CD14-positive monocyte (primary cell): ENCODE results near the gene C18orf63. TPM values are rescaled to one million over a fixed set of nuclear protein-coding genes. Genes with fewer than 3 reads are reported as not detected.
A peak's percentile ranks its signal among the peaks of the same experiment; 100 is the strongest.

Experiments used
- DNase-seq, 3 donors: peaks; one replicate each; pipeline ENCODE4 v3.0.0-alpha.2; 2011 to 2022
- H2AFZ ChIP-seq: 2 replicates; pipeline ENCODE4 v1.6.0; 2012; ENCODE audit warnings: mild to moderate bottlenecking, low read depth, low read length, inconsistent platforms; ENCODE audit not compliant: insufficient read depth, poor library complexity, severe bottlenecking
- H3K27ac ChIP-seq, 2 donors: 1 replicate in 1 of 2; 2 replicates in 1 of 2; pipeline ENCODE4 v1.5.1; 2012 to 2013; ENCODE audit warnings: low read length in 2 of 2, control low read depth in 1 of 2, inconsistent platforms in 1 of 2, low read depth in 1 of 2, mild to moderate bottlenecking in 1 of 2
- H3K27me3 ChIP-seq, 2 donors: one replicate each; pipeline versions ENCODE4 v1.6.0 to v1.6.1; 2011 to 2013; ENCODE audit warnings: low read length in 2 of 2; ENCODE audit not compliant: control insufficient read depth in 2 of 2, insufficient read depth in 2 of 2
- H3K36me3 ChIP-seq, 2 donors: replicated peaks in 1 of 2; 1 replicate in 1 of 2; 2 replicates in 1 of 2; pipeline versions ENCODE4 v1.5.1 to v1.6.1; 2012 to 2013; ENCODE audit warnings: low read length in 2 of 2, control low read depth in 1 of 2, inconsistent platforms in 1 of 2, mild to moderate bottlenecking in 1 of 2; ENCODE audit not compliant: insufficient read depth in 2 of 2, control insufficient read depth in 1 of 2
- H3K4me1 ChIP-seq, 2 donors: 1 replicate in 1 of 2; 2 replicates in 1 of 2; pipeline versions ENCODE4 v1.5.1 to v1.6.1; 2012 to 2013; ENCODE audit warnings: low read length in 2 of 2, control low read depth in 1 of 2, inconsistent platforms in 1 of 2, mild to moderate bottlenecking in 1 of 2, moderate library complexity in 1 of 2; ENCODE audit not compliant: insufficient read depth in 2 of 2, control insufficient read depth in 1 of 2
- H3K4me2 ChIP-seq: replicated peaks from 2 replicates; pipeline ENCODE3; 2012; ENCODE audit warnings: low read length, moderate library complexity, mild to moderate bottlenecking; ENCODE audit not compliant: poor library complexity, severe bottlenecking; ENCODE audit errors: extremely low read depth
- H3K4me3 ChIP-seq, 3 experiments: fragments of 200-600 bp in 1 of 3; sonication (generic) in 1 of 3; replicated peaks in 1 of 3; 1 replicate in 2 of 3; 2 replicates in 1 of 3; pipeline ENCODE4 v1.5.1; 2011 to 2013; ENCODE audit warnings: low read length in 3 of 3, mild to moderate bottlenecking in 3 of 3, control low read depth in 2 of 3, low read depth in 2 of 3, inconsistent platforms in 1 of 3, moderate library complexity in 1 of 3
- H3K79me2 ChIP-seq: 2 replicates; pipeline ENCODE4 v1.6.0; 2012; ENCODE audit warnings: mild to moderate bottlenecking, control low read depth, inconsistent platforms, low read length, moderate library complexity; ENCODE audit not compliant: insufficient read depth
- H3K9ac ChIP-seq: 2 replicates; pipeline ENCODE4 v1.6.0; 2017; ENCODE audit warnings: low read length, mild to moderate bottlenecking; ENCODE audit not compliant: insufficient read depth, poor library complexity, severe bottlenecking
- H3K9me3 ChIP-seq, 2 donors: replicated peaks in 1 of 2; 1 replicate in 1 of 2; 2 replicates in 1 of 2; pipeline versions ENCODE4 v1.5.1 to v1.6.1; 2012 to 2013; ENCODE audit warnings: low read length in 2 of 2, control low read depth in 1 of 2; ENCODE audit not compliant: control insufficient read depth in 1 of 2, insufficient read depth in 1 of 2
- H4K20me1 ChIP-seq: 2 replicates; pipeline ENCODE4 v1.6.0; 2012; ENCODE audit warnings: mild to moderate bottlenecking, low read length, control low read depth, moderate library complexity; ENCODE audit not compliant: insufficient read depth
- H3K27ac Mint-ChIP-seq, 7 donors: one replicate each; pipeline ENCODE4 v1.8.0; 2020; ENCODE audit warnings: mild to moderate bottlenecking in 7 of 7, mixed read lengths in 7 of 7, moderate library complexity in 6 of 7, inconsistent platforms in 2 of 7
- H3K27me3 Mint-ChIP-seq, 3 donors: one replicate each; pipeline ENCODE4 v1.8.0; 2021 to 2022; ENCODE audit warnings: low read depth in 3 of 3, mild to moderate bottlenecking in 3 of 3, mixed read lengths in 3 of 3, moderate library complexity in 3 of 3, inconsistent platforms in 1 of 3
- H3K36me3 Mint-ChIP-seq, 2 donors: one replicate each; pipeline ENCODE4 v1.8.0; 2020; ENCODE audit warnings: mixed read lengths in 2 of 2, inconsistent platforms in 1 of 2, mild to moderate bottlenecking in 1 of 2
- H3K4me1 Mint-ChIP-seq: one replicate; pipeline ENCODE4 v1.8.0; 2020; ENCODE audit warnings: mild to moderate bottlenecking, mixed read lengths
- H3K4me3 Mint-ChIP-seq, 2 donors: one replicate each; pipeline ENCODE4 v1.8.0; 2020; ENCODE audit warnings: mild to moderate bottlenecking in 2 of 2, mixed read lengths in 2 of 2, moderate library complexity in 1 of 2
- H3K9me3 Mint-ChIP-seq, 7 donors: one replicate each; pipeline ENCODE4 v1.8.0; 2020 to 2022; ENCODE audit warnings: mixed read lengths in 7 of 7, mild to moderate bottlenecking in 6 of 7, moderate library complexity in 6 of 7, inconsistent platforms in 2 of 7
- CTCF ChIP-seq: fragments of 200-600 bp; IDR thresholded peaks from one replicate; pipeline ENCODE4 v1.8.0; 2022; ENCODE audit warnings: antibody characterized with exemption, mild to moderate bottlenecking
- WGBS: methylation state at CpG from one replicate; pipeline ENCODE4 v1.1.5; 2013; ENCODE audit warnings: missing lambda C conversion rate; ENCODE audit not compliant: insufficient coverage; 5-methylcytosine and 5-hydroxymethylcytosine counted together
- intact Hi-C, 2 donors: fragments of 100-400 bp; cut with micrococcal nuclease; formaldehyde crosslinking; loops; one replicate each; pipeline versions ENCODE4 v1.15.0 to v1.15.1; 2023
- polyA plus RNA-seq, 3 donors: library from polyadenylated mRNA; depleted of rRNA in 1 of 3; unstranded in 2 of 3; stranded (reverse) in 1 of 3; fragments of 300-500 nt in 2 of 3; fragments of >200 nt in 1 of 3; fragmentation: Illumina TruSeq in 2 of 3; gene quantifications; 1 replicate in 2 of 3; 2 replicates in 1 of 3; pipeline ENCODE4 v1.2.3, GENCODE V29; 2012 to 2021

The C18orf63 gene
- polyA plus RNA-seq, 3 donors, result not detected

DNA sequence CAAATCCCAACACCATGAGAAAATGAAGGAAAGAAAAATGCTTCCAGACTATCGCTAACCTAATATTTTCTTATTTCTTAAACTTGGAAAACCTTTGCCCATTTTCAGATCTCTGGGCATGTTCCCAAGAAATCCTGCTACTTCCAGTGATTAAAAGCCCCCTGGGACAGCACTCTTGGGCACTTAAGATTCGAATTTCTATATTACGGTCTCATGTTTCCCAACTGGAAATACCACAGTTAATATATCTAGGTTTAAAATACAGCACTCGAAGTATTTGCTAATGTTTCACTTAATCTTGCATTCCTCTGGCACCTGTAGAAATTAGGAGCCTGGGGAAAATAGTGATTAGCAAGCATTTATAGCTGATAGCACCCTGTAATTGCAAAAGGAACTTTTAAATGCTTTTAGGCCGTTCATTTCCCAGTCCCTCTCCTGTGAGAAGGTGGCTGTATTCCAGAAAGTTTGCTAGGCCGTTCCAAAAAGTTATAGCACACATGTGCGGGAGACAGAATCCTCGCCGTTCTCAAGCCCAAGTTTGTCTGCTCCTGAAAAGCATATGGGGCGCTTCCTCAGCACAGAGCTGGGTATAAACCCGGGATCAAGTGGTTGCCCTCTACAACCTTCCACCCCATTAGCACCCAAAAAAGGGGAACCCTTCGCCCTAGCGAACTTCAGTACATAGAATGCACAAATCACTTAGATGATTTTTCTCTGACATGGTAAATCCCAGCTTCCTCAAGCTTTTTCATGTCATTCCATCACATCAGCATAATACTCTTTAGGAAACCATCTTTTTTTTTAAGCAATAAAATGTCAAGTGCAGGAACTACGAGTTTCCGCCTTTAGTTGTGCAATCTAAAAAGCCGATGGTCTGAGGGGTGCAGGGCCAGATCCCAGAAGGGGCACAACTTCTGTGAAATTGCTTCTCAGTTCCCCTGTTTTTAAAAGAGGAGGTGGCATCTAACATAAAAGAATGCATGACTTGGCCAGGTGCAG lies 80.8 kb downstream of the C18orf63 start:
- Mint-ChIP-seq H3K9me3 (no peaks in the 10 kb centered on the region), H3K27me3 (peaks cover 0 to 7% (median 5%) of the 10 kb centered on the region in 3 donors), H3K4me3 (peak overlapping the region in 1 of 2 donors; percentile 26), H3K36me3 (no peaks in the 10 kb centered on the region), H3K27ac (peak overlapping the region in 4 of 7 donors; percentile 35 to 83 (median 56)), H3K4me1 (peaks cover 63% of the 10 kb centered on the region)
- intact Hi-C loops, result no loop called here
- H3K4me2 ChIP-seq, result peak overlapping the region; percentile 24
- no peaks in the 10 kb centered on the region for H3K79me2 ChIP-seq
- H3K27me3 ChIP-seq, result no peaks in the 10 kb centered on the region
- no peaks in the 10 kb centered on the region for H4K20me1 ChIP-seq
- no peaks in the 10 kb centered on the region for H3K9me3 ChIP-seq
- H3K4me1 ChIP-seq, result peaks cover 68 to 73% of the 10 kb centered on the region in 2 donors
- H3K36me3 ChIP-seq, result no peaks in the 10 kb centered on the region
- peak overlapping the region in 1 of 2 donors; percentile 38 for H3K27ac ChIP-seq
- peak in 2 of 3 donors; percentile 7 to 42 for DNase-seq
- 44% methylated on average over 12 of the region's 16 CpGs for WGBS
- peak overlapping the region in 1 of 3 experiments; percentile 34 for H3K4me3 ChIP-seq
- no peak for TF ChIP-seq CTCF
- H3K9ac ChIP-seq, result no peak overlapping the region
- peak overlapping the region; percentile 3 for H2AFZ ChIP-seq

DNA sequence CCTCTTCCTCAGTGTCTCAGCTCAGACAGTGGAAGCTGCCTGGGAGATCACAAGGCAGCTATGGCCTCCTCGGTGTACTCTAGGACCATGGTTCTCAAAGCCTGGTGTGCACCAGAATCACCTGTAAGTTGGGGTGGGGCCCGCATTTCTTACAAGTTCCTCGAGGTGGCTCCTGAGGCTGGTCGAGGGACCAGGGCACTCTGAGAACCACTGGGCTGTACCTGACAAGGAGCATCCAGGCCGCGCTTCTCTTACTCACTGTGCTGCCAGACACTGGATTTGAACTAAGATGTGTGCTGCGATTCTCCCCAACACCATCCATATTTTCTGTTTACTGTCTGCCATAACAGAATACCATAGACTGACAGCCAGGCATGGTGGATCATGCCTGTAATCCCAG lies 81.9 kb downstream of the C18orf63 start:
- intact Hi-C loops, result no loop called here
- TF ChIP-seq CTCF, result no peak
- no peaks in the 10 kb centered on the region for H3K36me3 ChIP-seq
- Mint-ChIP-seq H3K9me3 (no peaks in the 10 kb centered on the region), H3K4me1 (peaks cover 58% of the 10 kb centered on the region), H3K27ac (peak overlapping the region in 1 of 7 donors; percentile 46), H3K36me3 (no peaks in the 10 kb centered on the region), H3K27me3 (peaks cover 0 to 7% (median 5%) of the 10 kb centered on the region in 3 donors), H3K4me3 (no peak overlapping the region)
- no peaks in the 10 kb centered on the region for H3K79me2 ChIP-seq
- H3K27me3 ChIP-seq, result no peaks in the 10 kb centered on the region
- DNase-seq, result no peak
- H3K4me2 ChIP-seq, result no peak overlapping the region
- 98% methylated on average over 6 of the region's 7 CpGs for WGBS
- H3K9me3 ChIP-seq, result no peaks in the 10 kb centered on the region
- H3K4me1 ChIP-seq, result peaks cover 58 to 62% of the 10 kb centered on the region in 2 donors
- no peak overlapping the region for H3K4me3 ChIP-seq
- H4K20me1 ChIP-seq, result no peaks in the 10 kb centered on the region
- no peak overlapping the region for H3K27ac ChIP-seq
- no peak overlapping the region for H3K9ac ChIP-seq
- no peak overlapping the region for H2AFZ ChIP-seq
